GM12892 (cell line): ENCODE results near the gene OGDH.
"Not testable (repeated sequence)": the region's sequence is repeated elsewhere in the genome, so short reads cannot be mapped to it uniquely, and the experiment has no call there.

Experiments
- DNase-seq: peaks from one replicate; pipeline ENCODE4 v3.0.0; 2011; ENCODE audit not compliant: insufficient read length
- FAIRE-seq: peaks from 2 replicates; lab custom pipeline; 2011; peaks lifted over from hg19 to GRCh38; lab: Jason Lieb, UNC
- POLR2A ChIP-seq: IDR thresholded peaks from 2 replicates; pipeline ENCODE4 v1.6.1; 2011; ENCODE audit warnings: low read depth, low read length, control low read depth
- POLR2AphosphoS5 ChIP-seq: IDR thresholded peaks from 2 replicates; pipeline ENCODE4 v1.6.1; 2011; ENCODE audit warnings: low read depth, low read length, control low read depth
- TAF1 ChIP-seq: IDR thresholded peaks from 2 replicates; pipeline ENCODE4 v1.6.1; 2011; ENCODE audit warnings: low read depth, mild to moderate bottlenecking, control low read depth, low read length, borderline replicate concordance

OGDH gene

DNA sequence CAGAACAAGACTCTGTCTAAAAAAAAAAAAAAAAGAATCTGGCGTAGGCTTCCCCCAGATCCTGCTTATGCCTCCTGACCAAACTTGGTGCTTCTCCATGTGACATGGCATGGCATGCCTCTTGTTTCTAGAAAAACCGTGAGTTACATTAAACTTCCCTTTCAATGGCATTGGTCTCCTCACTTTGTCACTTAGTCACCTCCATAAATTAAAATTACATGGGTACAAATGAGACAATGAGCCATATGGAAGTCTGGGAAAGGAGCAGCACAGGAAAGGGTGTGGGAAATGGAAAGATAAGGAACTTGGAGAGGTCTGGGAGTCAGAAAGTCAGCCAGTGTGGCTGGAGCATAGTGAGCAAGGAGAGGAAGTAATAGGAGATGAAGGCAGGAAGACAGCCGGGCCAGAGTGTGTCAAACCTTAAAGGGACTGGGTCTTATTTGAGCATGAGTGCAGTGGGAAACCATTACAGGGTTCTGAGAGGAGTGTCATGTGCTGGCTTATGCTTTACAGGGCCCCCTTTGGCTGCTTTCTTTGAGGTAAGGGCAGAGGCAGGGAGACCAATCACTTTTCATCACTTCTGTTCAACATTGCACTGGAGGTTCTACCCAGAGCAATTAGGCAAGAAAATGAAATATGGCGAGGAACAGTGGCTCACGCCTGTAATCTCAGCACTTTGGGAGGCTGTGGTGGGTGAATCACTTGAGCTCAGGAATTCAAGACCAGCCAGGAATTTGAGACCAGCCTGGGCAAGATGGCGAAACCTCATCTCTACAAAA is 120.9 kb downstream of the OGDH start:
- FAIRE-seq (no peak), DNase-seq (no peak)

DNA sequence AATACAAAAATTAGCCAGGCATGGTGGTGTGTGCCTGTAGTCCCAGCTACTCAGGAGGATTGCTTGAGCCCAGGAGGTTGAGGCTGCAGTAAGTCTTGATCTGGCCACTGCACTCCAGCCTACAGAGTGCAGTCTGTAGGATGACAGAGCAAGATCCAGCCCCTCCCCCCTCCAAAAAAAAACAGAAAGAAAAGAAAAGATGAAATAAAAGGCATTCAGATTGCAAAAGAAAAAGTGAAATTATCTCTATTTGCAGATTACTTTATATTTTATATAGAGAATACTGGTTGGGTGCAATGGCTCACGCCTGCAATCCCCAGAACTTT is 121.5 kb downstream of the OGDH start:
- FAIRE-seq (no peak), DNase-seq (no peak)
- TF ChIP-seq TAF1, result no peak
- no peak for TF ChIP-seq POLR2AphosphoS5
- no peak for TF ChIP-seq POLR2A

More for the DNA sequence above, 120.9 kb downstream of the OGDH start:
- TF ChIP-seq TAF1 (no peak), POLR2A (no peak), POLR2AphosphoS5 (no peak)

DNA sequence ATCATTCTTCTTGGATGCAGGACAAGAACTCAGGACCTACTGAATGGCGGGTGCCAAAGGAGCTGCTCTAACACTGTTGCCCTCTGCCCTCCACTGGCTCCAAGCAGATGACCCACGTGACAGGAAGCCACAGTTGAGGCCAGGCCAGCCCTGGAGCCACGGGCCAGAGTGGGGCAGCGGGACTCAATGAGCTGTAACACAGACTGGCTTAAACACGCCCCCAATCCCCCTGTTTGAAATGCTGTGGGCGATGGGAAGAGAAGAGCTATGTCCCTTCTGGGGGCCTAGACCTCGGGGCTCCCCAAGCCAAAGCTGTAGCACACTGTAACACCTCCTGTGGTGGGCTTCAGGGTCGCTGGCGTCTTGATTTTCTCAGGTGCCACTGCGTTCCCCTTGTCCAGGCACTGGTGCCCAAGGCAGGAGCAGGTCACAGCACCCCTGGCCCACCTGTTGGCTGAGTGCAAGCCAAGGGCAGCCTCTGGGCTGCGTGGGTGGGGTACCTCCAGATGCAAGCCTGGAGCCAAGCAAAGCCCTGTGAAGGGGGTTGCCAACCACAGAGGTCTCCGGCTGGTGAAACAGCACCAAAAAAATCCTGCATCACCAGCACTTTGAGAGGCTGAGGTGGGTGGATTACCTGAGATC is 123.6 kb downstream of the OGDH start:
- no peak for TF ChIP-seq POLR2AphosphoS5
- TF ChIP-seq TAF1, result no peak
- TF ChIP-seq POLR2A, result no peak
- DNase-seq, result no peak
- no peak for FAIRE-seq

DNA sequence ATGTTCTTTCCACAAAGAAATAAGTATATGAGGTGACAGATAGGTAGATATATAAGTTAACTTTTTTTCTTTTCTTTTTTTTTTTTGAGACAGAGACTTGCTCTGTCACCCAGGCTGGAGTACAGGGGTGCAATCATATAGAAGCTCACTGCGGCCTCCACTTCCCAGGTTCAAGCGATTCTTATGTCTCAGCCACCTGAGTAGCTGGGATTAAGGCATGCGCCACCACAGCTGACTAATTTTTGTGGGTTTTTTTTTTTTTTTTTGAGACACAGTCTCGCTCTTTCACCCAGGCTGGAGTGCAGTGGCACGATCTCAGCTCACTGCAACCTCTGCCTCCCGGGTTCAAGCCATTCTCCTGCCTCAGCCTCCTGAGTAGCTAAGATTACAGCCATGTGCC is 126.5 kb downstream of the OGDH start:
- not testable (repeated sequence) for DNase-seq, FAIRE-seq

DNA sequence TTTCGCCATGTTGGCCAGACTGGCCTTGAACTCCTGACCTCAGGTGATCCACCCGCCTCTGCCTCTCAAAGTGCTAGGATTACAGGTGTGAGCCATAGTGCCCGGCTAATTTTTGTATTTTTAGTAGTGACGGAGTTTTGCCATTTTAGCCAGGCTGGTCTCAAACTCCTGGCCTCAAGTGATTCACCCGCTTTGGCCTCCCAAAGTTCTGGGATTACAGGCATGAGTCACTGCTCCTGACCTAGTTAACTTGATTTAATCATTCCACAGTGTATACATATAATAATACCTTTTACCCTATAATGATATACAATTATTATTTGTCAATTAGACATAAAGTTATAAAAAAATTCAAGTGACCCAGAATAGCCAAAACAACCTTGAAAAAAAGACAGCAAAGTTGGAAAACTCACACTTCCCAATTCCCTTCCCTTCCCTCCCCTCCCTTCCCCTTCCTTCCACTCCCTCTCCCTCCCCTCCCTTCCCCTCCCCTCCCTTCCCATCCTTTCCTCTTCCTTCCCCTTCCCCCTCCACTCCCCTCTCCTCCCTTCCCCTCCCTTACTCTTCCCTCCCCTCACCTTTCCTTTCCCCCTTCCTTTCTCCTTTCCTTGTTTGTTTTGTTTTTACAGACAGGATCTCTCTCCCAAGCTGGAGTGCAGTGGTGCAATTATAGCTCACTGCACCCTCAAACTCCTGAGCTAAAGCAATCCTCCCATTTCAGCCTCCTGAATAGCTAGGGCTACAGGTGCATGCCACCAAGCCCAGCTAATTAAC is 127.5 kb downstream of the OGDH start:
- TF ChIP-seq POLR2A (no peak), POLR2AphosphoS5 (no peak), TAF1 (no peak)
- FAIRE-seq, result no peak
- no peak for DNase-seq

DNA sequence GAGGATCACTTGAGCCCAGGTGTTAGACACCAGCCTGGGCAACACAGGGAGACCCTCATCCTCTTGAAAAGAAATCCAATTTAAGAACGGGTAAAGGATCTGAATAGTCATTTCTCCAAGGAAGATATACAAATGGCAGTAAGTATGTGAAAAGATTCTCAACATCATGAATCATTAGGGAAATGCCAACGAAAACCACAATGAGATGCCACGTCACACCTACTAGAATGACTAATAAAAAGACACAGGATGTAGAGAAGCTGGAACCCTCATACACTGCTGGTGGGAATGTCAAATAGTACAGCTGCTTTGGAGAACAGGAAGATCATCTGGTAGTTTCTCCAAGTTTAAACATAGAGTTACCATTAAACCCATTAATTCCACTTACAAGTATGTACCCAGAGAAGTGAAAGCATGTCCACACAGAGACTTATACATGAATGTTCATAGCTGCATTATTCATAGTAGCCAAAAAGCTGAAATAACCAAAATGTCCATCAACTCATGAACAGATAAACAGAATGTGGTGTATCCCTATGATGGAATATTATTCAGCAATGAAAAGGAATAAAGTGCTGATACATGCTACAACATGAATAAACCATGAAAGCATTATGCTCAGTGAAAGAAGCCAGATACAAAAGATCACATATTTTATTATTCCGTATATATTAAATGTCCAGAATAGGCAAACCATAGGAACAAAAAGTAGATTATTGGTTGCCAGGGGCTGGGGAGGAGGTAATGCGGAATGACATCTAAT is 129.2 kb downstream of the OGDH start:
- no peak for TF ChIP-seq POLR2AphosphoS5
- TF ChIP-seq POLR2A, result no peak
- TF ChIP-seq TAF1, result no peak
- DNase-seq, result no peak
- FAIRE-seq, result peak; percentile 70

DNA sequence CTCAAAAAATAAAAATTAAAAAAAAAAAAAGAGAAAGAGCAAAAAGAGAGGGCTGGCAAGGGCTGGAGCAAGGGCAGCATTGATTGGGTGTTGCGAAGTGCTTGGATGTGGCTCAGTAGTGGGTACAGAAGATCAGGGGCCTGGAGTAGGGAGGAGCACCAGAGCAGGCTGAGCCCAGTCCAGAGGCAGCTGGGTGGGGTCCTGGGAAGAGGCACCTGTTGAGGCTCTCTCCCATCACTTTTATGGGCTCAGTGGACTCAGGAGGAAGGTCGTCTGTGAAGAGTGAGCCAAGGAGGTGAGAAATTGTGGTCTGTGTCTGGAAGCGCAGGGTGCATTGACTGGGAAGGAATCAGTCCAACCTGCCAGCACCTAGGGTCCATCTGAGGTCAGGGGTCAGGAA is 130.5 kb downstream of the OGDH start:
- TF ChIP-seq POLR2A, result no peak
- TF ChIP-seq TAF1, result no peak
- no peak for TF ChIP-seq POLR2AphosphoS5
- DNase-seq (no peak), FAIRE-seq (no peak)

DNA sequence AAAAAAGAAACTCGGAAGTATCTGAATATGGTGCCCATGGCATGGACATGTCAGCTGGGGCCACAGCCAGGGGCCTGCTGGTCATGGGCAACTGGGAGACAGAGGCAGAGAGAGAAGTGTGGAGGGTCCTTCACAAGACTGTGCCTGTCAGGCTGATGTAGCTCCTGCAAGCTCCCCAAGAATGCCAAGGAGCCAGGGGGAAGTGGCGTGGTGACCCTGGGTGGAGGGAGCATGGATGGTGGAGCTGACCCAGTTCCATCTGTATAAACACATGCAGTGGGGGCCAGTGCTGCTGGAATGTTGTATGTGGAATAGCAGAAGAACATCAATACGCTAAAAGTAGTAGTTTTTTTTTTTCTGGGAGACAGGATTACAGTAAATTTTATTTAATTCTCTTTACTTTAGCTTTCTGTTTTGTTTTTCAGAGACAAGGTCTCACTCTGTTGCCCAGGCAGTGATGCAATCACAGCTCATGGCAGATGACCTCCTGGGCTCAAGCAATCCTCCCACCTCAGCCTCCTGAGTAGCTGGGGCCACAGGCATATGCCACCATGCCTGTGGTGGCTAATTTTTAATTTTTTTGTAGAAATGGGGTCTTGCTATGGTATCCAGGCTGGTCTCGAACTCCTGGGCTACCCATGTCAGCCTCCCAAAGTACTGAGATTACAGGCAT is 131.8 kb downstream of the OGDH start:
- no peak for FAIRE-seq
- no peak for TF ChIP-seq TAF1
- TF ChIP-seq POLR2A, result no peak
- TF ChIP-seq POLR2AphosphoS5, result no peak
- DNase-seq, result no peak

DNA sequence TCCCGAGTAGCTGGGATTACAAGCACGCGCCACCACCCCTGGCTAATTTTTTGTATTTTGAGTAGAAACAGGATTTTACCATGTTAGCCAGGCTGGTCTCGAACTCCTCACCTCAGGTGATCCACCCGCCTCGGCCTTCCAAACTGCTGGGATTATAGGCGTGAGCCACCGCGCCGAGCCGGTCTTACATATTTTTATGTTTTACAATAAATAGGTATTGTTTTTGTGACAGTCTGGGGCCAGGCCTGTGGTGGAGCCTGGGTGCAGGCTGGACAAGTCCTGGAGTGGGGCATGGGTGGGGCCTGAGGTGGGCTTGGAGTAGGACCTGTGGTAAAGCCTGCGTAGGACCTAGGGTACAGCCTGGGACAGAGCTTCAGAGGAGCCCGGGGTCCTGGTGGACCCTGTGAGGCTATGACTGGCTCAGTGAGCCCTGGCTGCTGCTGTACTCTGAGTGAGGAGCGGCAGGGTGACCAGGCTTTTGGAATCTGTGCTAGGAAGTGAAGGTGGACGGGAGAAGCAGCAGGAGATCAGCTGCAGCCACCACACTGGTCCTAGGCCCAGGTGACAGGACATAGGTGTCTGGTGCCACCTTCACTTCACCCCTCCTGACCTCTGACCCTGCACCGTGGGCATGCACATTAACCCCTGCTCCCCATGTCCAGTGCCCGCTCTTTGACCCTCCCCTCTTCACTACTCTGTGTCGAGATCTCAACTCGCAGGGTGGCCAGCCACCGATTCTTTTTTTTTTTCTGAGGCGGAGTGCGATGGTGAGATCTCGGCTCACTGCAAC is 132.6 kb downstream of the OGDH start:
- TF ChIP-seq POLR2A (no peak), TAF1 (no peak), POLR2AphosphoS5 (no peak)
- DNase-seq, result no peak
- no peak for FAIRE-seq

DNA sequence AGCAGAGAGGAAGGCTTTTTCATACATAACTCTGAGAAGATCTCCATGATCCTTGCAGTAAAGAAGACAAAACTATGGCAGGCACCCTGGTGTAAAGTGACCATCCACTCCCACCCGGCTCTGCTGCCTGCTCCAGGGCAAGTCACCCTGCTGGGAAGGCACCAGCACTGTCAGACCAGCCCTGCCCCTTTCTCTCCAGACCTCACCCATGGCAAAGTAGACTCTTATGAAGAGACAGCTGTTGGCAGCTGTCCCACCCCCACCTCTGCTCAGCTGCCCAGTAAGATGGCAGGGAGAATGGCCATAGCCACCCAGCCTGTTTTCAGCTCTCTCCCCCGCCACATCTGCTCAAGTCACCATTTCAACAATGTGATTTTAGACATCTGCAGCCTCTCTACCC is 133.6 kb downstream of the OGDH start:
- DNase-seq (no peak), FAIRE-seq (no peak)
- TF ChIP-seq POLR2A (no peak), POLR2AphosphoS5 (no peak), TAF1 (no peak)
